ENCODE data around the gene SLIT3.

DNA sequence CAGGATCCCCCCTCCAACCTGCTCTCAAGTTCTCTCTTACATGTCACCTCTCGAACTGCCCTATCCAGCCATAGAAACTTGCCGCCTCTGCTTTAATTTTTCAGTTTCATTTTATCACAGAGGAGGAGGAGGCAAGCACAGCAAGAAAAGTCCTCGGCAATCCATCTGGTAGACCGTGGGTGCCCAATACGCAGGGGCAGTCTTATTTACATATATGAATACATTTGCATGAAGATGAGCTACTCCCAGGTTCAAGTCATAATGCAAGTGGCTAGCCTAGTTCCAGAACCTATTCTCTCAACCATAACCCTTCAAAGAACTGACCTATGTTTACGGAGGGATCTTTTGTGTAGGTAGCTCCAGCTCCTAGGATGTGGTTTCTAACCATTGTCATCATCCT lies 498.6 kb downstream of the SLIT3 start:
- TF ChIP-seq, protein P1, sequence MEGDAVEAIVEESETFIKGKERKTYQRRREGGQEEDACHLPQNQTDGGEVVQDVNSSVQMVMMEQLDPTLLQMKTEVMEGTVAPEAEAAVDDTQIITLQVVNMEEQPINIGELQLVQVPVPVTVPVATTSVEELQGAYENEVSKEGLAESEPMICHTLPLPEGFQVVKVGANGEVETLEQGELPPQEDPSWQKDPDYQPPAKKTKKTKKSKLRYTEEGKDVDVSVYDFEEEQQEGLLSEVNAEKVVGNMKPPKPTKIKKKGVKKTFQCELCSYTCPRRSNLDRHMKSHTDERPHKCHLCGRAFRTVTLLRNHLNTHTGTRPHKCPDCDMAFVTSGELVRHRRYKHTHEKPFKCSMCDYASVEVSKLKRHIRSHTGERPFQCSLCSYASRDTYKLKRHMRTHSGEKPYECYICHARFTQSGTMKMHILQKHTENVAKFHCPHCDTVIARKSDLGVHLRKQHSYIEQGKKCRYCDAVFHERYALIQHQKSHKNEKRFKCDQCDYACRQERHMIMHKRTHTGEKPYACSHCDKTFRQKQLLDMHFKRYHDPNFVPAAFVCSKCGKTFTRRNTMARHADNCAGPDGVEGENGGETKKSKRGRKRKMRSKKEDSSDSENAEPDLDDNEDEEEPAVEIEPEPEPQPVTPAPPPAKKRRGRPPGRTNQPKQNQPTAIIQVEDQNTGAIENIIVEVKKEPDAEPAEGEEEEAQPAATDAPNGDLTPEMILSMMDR (IDR thresholded peaks at IDR 0.05): no peak
- no peak for TF ChIP-seq EZH2phosphoT487 (IDR thresholded peaks at IDR 0.05)
- no peak for TF ChIP-seq EZH2 (IDR thresholded peaks at IDR 0.05)
